ENCODE measurements around the gene CD151. TPM values are rescaled to one million over a fixed set of nuclear protein-coding genes. Genes with fewer than 3 reads are reported as not detected.

The CD151 gene
- total RNA-seq, 2 experiments from 2014 or later = 0.28 to 0.84 TPM

DNA sequence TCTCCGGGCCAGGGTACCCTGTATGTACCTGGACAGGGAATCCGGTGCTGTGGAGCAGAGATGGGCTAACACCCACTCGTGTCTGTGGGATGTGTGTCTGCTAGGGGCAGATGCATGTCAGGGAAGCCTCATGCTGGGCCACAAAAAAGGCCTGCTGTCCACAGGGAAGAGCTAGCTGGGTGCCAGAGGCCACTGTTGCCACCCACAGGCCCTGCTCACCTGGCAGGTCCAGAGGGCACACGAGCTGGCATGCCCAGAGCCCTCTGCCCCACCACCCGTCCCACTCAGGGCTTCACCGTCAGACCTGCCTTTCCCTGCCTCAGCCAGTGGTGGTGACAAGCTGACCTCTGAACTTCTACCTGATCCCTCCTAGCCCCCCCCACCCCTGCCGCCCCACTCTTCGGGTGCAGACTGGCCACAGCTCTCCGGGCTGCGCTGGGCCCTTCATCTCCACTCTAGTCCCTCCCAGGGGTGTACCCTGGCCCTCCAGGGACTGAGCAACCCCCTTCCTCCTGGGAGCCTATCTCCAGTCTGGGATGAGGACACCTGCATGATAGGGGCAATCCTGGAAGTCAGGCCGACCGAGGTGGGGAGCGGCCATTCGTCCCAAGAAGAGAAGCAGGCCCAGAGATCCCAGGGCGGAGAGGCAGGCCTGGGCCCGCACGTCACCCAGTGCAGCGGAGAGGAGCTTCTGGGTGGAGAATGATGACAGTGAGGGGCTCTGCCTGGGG is 36.0 kb upstream of the CD151 start:
- no peak for DNase-seq (ENCODE audit: low spot score)
- CTCF ChIA-PET (ENCODE audit: unreplicated experiment) = no interaction called here
- Histone ChIP-seq H3K4me2 (ENCODE audit: low read length) (peak overlapping the region; percentile 98), H3K9me3 (ENCODE audit: low read length) (no peaks in the 10 kb centered on the region), H3K36me3 (ENCODE audit: insufficient read depth, low read length) (peaks cover 36% of the 10 kb centered on the region; the same call in 1 of the 2 replicates), H3K9me2 (ENCODE audit: insufficient read depth, low read length) (no peaks in the 10 kb centered on the region), H3K79me2 (ENCODE audit: insufficient read depth, low read depth, low read length) (peaks cover 8% of the 10 kb centered on the region; the same call in 1 of the 2 replicates), H2AFZ (ENCODE audit: low read length) (no peak overlapping the region), H3K4me1 (ENCODE audit: insufficient read depth, low read length, poor library complexity, severe bottlenecking) (peaks cover 20% of the 10 kb centered on the region), H3K27ac (ENCODE audit: low read depth, low read length, poor library complexity, severe bottlenecking) (peak overlapping the region; percentile 75), H3K4me3 (ENCODE audit: low read depth, low read length, poor library complexity, severe bottlenecking) (peak overlapping the region; percentile 93), H4K20me1 (ENCODE audit: insufficient read depth, low read length) (no peaks in the 10 kb centered on the region)
- intact Hi-C loops (cut with micrococcal nuclease; ENCODE audit: unreplicated experiment) = loop anchor here (2.0 to 5.0 kb wide), 3 partner anchors 20 to 229 kb away; partner anchors contain the start of genes GATD1 and TALDO1
- no peak for TF ChIP-seq EZH2phosphoT487 (IDR thresholded peaks at IDR 0.05; ENCODE audit: borderline replicate concordance, low read depth, low read length)
- BruUV-seq (replicated peaks) = no TSS peak
- POLR2A ChIA-PET = interaction anchor here (0.5 to 1.8 kb wide), 5 partner anchors 10 to 221 kb away, joined by 3 to 9 read pairs (median 3); partner anchors contain the start of gene RPLP2

GRCh38 chr11:797296-798092 is 35.3 kb upstream of the CD151 start:
- BruUV-seq (replicated peaks) = no TSS peak
- Histone ChIP-seq H3K4me3 (ENCODE audit: low read depth, low read length, poor library complexity, severe bottlenecking) (peak overlapping the region; percentile 93), H3K36me3 (ENCODE audit: insufficient read depth, low read length) (peaks cover 37% of the 10 kb centered on the region; the same call in 1 of the 2 replicates), H4K20me1 (ENCODE audit: insufficient read depth, low read length) (no peaks in the 10 kb centered on the region), H3K9me3 (ENCODE audit: low read length) (no peaks in the 10 kb centered on the region), H3K27ac (ENCODE audit: low read depth, low read length, poor library complexity, severe bottlenecking) (peak overlapping the region; percentile 75), H3K4me1 (ENCODE audit: insufficient read depth, low read length, poor library complexity, severe bottlenecking) (peaks cover 20% of the 10 kb centered on the region), H3K4me2 (ENCODE audit: low read length) (peak overlapping the region; percentile 98), H3K79me2 (ENCODE audit: insufficient read depth, low read depth, low read length) (peaks cover 8% of the 10 kb centered on the region; the same call in 1 of the 2 replicates), H3K9me2 (ENCODE audit: insufficient read depth, low read length) (no peaks in the 10 kb centered on the region), H2AFZ (ENCODE audit: low read length) (peak overlapping the region; percentile 51; the same call in 1 of the 2 replicates)
- no peak for TF ChIP-seq EZH2phosphoT487 (IDR thresholded peaks at IDR 0.05; ENCODE audit: borderline replicate concordance, low read depth, low read length)
- TF ChIP-seq, protein P1, sequence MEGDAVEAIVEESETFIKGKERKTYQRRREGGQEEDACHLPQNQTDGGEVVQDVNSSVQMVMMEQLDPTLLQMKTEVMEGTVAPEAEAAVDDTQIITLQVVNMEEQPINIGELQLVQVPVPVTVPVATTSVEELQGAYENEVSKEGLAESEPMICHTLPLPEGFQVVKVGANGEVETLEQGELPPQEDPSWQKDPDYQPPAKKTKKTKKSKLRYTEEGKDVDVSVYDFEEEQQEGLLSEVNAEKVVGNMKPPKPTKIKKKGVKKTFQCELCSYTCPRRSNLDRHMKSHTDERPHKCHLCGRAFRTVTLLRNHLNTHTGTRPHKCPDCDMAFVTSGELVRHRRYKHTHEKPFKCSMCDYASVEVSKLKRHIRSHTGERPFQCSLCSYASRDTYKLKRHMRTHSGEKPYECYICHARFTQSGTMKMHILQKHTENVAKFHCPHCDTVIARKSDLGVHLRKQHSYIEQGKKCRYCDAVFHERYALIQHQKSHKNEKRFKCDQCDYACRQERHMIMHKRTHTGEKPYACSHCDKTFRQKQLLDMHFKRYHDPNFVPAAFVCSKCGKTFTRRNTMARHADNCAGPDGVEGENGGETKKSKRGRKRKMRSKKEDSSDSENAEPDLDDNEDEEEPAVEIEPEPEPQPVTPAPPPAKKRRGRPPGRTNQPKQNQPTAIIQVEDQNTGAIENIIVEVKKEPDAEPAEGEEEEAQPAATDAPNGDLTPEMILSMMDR (conservative IDR thresholded peaks at IDR 0.05; ENCODE audit: low read length) = no peak
- intact Hi-C loops (cut with micrococcal nuclease; ENCODE audit: unreplicated experiment) = loop anchor here (2.0 to 5.0 kb wide), 3 partner anchors 21 to 230 kb away; partner anchors contain the start of genes GATD1 and TALDO1
- CTCF ChIA-PET (ENCODE audit: unreplicated experiment) = no interaction called here
- peak; percentile 87 for DNase-seq (ENCODE audit: low spot score)
- POLR2A ChIA-PET = interaction anchor here (1.1 to 1.8 kb wide), 3 partner anchors 12 to 222 kb away, joined by 3 to 9 read pairs (median 3); partner anchors contain the start of gene RPLP2

DNA sequence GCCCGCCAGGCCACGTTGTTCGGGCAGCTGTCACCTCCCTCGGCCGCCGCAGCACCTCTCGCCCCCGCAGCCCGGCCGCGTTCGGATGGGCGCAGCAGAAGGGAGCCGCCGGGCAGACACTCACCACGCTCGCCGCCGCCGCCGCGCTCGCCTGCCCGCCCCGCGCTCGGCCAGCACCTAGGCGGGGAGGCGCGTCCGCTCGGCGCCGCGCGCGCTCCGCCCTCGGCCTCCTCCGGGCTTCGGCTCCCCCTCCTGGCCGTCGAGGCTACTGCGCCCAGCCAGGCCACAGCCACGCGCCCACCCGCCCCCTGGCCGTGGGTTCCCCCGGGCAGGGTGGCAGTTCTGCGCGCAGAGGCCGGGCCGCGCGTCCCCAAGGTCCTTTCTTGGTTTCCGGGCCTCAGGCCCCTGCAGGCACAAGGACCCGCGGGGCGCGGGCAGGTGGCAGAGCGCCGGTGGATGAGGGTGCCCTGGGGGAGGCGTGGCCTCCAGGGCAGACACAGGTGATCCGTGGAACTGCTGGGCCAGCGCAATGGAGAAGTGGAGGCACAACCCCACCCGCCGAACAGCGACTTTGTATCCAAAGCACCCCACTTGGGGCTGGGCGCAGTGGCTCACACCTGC is 34.5 kb upstream of the CD151 start, which contains the start of gene SLC25A22:
Gene SLC25A22, minus strand, starts transcription at position 189 of the 621 bp plus-strand sequence. CDS start 3,275 bp downstream, outside the sequence.
- Histone ChIP-seq H3K36me3 (ENCODE audit: insufficient read depth, low read length) (peaks cover 39% of the 10 kb centered on the region; the same call in 1 of the 2 replicates), H3K4me3 (ENCODE audit: low read depth, low read length, poor library complexity, severe bottlenecking) (peak within 1 kb of the TSS; percentile 93), H3K9me3 (ENCODE audit: low read length) (no peaks in the 10 kb centered on the region), H3K9me2 (ENCODE audit: insufficient read depth, low read length) (no peaks in the 10 kb centered on the region), H4K20me1 (ENCODE audit: insufficient read depth, low read length) (no peaks in the 10 kb centered on the region), H2AFZ (ENCODE audit: low read length) (peak within 1 kb of the TSS; percentile 51; the same call in 1 of the 2 replicates), H3K27ac (ENCODE audit: low read depth, low read length, poor library complexity, severe bottlenecking) (peak within 1 kb of the TSS; percentile 75), H3K4me1 (ENCODE audit: insufficient read depth, low read length, poor library complexity, severe bottlenecking) (peaks cover 20% of the 10 kb centered on the region), H3K4me2 (ENCODE audit: low read length) (peak within 1 kb of the TSS; percentile 98), H3K79me2 (ENCODE audit: insufficient read depth, low read depth, low read length) (peaks cover 8% of the 10 kb centered on the region; the same call in 1 of the 2 replicates)
- TF ChIP-seq EZH2phosphoT487 (IDR thresholded peaks at IDR 0.05; ENCODE audit: borderline replicate concordance, low read depth, low read length) = no peak
- TF ChIP-seq, protein P1 (conservative IDR thresholded peaks at IDR 0.05; ENCODE audit: low read length) = peak; percentile 73
- POLR2A ChIA-PET = no interaction called here
- DNase-seq (ENCODE audit: low spot score) = peak; percentile 88
- intact Hi-C loops (cut with micrococcal nuclease; ENCODE audit: unreplicated experiment) = loop anchor here (5.0 kb wide), 2 partner anchors 51 to 231 kb away; partner anchors contain the start of gene TALDO1
- CTCF ChIA-PET (ENCODE audit: unreplicated experiment) = no interaction called here
- no TSS peak for BruUV-seq (replicated peaks)
